22Rv1 (cell line): ENCODE results near the gene NFYC.
"Not testable (repeated sequence)": the region's sequence is repeated elsewhere in the genome, so short reads cannot be mapped to it uniquely, and the experiment has no call there.

Experiments used
- H3K27ac ChIP-seq: fragments of 450-650 bp; 2 replicates; pipeline ENCODE4 v1.5.1; 2017
- ZFX ChIP-seq: fragments of 450-650 bp; IDR thresholded peaks from 2 replicates; pipeline ENCODE4 v1.6.1; 2017; ENCODE audit warnings: antibody characterized with exemption, borderline replicate concordance
- TF ChIP-seq, protein P1 (sequence below): fragments of 450-650 bp; IDR thresholded peaks from 2 replicates; pipeline ENCODE4 v1.5.1; 2017; ENCODE audit warnings: mild to moderate bottlenecking

The NFYC gene

DNA sequence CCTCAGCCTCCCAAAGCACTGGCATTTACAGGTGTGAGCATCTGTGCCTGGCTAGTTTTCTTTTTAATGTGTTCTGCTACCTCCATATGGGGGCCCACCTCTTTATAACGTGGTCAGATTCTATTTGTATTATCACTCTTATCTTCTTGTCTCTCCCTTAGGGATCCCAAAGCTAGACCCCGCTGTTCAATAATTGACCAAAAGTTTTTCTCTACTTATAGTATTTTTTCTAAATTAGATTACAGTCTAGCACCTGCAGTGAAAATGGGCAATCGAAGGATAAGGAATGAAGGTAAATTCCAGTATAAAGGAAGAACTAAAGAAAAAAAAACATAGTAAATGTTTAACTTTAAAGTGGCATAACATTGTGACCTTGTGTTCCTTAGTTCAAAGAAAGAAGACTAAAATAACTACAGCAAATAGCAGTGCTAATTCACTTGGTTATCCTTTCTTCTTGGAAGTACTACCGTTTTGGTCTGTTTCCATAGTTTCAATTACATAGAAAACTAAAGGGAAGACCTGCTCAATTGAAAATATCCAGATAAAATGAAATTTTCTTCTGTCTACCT, 24.1 kb downstream of the NFYC start:
- peak overlapping the region; percentile 99 for H3K27ac ChIP-seq
- TF ChIP-seq ZFX: no peak
- TF ChIP-seq, protein P1, sequence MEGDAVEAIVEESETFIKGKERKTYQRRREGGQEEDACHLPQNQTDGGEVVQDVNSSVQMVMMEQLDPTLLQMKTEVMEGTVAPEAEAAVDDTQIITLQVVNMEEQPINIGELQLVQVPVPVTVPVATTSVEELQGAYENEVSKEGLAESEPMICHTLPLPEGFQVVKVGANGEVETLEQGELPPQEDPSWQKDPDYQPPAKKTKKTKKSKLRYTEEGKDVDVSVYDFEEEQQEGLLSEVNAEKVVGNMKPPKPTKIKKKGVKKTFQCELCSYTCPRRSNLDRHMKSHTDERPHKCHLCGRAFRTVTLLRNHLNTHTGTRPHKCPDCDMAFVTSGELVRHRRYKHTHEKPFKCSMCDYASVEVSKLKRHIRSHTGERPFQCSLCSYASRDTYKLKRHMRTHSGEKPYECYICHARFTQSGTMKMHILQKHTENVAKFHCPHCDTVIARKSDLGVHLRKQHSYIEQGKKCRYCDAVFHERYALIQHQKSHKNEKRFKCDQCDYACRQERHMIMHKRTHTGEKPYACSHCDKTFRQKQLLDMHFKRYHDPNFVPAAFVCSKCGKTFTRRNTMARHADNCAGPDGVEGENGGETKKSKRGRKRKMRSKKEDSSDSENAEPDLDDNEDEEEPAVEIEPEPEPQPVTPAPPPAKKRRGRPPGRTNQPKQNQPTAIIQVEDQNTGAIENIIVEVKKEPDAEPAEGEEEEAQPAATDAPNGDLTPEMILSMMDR: no peak

DNA sequence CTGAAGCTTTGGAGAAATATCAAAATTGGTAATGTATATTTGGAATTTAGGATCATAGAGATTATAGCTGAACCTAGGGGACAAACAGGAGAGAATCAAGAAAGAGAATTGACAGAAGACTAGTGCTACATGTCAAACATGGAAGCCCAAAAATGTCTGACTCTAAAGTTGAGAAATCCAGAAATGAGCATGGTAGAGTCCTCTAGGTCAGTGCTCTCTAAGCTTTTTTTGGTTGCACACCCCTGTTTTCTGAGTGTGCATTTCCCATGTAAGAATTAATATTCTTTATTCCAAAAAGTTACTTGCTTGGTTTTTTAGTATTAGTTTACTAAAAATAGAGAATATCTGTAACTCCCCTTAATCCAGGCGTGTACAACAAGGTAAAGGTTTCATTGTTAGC, 25.6 kb downstream of the NFYC start:
- TF ChIP-seq, protein P1: no peak
- no peak for TF ChIP-seq ZFX
- H3K27ac ChIP-seq: peak overlapping the region; percentile 99

DNA sequence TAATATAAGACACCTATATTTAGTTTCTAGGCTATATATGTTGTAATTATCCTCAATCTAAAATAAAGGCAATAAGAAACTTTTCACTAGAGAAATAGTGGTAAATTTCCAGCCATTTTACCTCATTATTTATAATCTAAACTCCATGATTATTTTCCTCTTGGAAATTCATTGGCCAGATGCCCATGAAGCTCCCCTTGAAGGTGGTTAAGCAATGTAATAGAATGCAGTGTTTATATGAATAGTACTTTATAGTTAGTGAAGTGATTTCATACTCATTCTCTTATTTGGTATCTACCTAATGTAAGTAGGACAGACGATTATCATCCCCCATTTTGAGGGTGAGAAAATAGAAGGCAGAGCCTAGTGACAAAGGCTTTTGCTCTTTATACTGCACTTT, 26.5 kb downstream of the NFYC start:
- peak overlapping the region; percentile 99 for H3K27ac ChIP-seq
- TF ChIP-seq, protein P1: no peak
- no peak for TF ChIP-seq ZFX

DNA sequence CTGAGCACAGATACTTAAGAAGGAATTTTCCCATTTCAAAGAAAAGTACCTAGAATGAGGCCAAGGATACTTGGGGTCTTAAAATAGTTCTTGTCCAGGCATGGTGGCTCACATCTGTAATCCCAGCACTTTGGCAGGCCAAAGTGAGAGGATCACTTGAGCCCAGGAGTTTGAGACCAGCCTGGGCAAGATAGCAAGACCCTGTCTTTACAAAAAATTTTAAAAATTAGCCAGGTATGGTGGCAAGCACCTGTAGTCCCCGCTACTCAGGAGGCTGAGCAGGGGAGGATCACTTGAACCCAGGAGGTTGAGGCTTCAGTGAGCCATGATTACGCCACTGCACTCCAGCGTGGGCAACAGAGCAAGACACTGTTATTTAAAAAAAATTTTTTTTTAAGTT, 29.0 kb downstream of the NFYC start:
- peak overlapping the region; percentile 99 for H3K27ac ChIP-seq
- no peak for TF ChIP-seq ZFX
- TF ChIP-seq, protein P1: no peak

DNA sequence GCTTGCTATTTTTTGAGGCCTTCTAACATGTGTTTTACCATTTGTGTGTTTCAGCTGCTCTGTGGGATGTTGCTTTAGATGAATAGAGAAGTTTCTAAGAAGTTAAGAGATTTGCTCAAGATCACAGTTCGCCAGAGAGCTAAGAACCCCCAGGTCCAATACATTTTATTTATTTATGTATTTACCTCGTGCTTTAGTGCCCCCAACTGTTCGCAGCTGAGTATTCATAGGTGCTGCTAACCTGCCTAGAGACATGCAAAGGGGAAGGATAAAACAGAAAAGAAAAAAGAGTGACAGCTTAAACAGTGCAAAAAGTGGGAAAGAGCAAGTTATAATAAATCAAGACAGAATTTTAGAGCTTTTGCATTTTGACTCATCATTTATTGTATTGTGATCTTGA, 31.1 kb downstream of the NFYC start:
- peak overlapping the region; percentile 24 for H3K27ac ChIP-seq
- TF ChIP-seq ZFX: no peak

DNA sequence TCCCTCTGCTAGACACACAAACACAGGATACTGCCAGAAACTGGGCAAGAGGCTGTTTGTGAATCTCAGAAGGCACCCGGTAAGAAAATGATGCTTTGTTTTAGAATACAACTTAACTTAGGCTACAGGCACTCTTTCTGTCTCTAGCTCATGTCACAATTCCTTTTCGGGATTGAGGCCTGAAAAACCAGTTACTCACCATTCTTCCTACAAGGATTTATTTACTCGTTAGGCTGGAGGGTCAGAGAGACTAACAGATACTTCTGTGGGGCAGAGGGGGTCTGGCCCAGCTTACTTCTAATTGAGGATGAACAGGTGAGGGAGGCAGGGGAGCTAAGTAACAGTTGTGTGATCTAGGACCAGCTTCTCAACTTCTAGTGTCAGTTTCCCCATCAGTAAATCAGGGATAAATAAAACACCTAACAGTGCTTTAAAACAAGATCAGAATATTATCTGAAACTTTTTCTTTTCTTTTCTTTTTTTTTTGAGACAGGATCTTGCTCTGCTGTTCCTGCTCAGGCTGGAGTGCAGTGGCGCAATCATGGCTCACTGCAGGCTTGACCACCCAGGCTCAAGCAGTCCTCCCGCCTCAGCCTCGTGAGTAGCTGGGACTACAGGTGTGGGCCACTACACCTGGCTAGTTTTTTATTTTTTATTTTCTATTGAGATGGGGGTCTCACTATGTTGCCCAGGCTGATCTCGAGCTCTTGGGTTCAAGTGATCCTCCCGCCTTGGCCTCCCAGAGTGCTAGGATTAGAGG, 31.9 kb downstream of the NFYC start:
- peak overlapping the region; percentile 24 for H3K27ac ChIP-seq
- TF ChIP-seq, protein P1: no peak
- no peak for TF ChIP-seq ZFX

DNA sequence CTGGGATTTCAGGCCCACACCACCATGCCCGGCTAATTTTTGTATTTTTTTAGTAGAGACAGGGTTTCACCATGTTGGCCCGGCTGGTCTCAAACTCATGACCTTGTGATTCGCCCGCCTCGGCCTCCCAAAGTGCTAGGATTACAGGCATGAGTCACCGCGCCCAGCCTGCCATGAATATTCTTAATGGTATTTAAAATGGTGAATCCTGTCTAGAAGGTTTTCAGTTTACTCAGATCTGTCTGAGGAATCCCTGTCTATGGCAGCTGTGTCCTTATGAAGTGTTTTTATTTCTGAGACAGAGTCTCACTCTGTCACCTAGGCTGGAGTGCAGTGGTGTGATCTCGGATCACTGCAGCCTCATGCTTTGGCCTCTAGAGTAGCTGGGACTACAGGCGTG, 36.2 kb downstream of the NFYC start:
- H3K27ac ChIP-seq: 0 out of 2 replicates have a peak overlapping the region, but pooled peaks have one; percentile 0

DNA sequence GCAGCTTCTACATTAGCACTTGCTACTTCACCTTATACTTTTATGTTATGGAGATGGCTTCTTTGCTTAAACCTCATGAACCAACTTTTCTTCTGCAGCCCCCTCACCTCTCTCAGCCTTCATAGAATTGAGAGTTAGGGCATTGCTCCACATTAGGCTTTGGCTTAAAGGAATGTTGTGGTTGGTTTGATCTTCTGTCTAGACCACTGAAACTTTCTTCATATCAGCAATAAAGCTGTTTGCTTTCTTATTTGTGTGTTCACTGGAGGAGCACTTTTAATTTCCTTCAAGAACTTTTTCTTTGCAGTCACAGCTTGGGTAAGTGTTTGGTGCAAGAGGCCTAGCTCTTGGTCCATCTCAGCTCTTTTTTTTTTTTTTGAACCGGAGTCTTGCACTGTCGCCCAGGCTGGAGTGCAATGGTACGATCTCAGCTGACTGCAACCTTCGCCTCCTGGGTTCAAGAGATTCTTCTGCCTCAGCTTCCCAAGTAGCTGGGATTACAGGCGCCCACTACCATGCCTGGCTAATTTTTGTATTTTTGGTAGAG, 37.9 kb downstream of the NFYC start:
- H3K27ac ChIP-seq: not testable (repeated sequence)

DNA sequence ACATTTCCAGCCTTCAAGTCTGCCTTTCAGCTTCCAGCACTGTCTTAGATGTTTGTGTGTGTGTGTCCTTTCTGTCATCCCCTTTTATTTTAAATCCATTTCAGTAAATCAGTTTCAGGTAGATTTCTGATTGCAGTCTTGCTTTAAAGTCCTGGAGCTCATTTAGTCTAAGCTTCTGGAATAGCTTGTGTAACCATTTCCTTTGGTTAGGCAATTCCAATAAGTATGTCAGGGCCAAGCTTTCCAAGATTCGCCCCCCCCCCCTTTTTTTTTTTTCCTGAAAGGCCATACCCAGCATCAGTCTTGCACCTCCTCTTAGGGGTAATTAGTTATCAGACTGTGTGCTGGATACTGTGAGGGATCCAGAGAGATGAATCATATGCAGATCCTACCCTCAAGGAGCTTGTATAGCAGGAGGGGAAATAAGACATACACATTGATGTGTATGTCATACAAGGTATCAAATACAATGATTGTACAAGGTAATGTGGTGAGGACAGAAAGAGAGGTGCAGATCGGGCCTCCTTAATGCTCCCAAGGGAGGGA, 41.3 kb downstream of the NFYC start:
- H3K27ac ChIP-seq: no peak overlapping the region
- TF ChIP-seq, protein P1: no peak
- no peak for TF ChIP-seq ZFX
